ENCODE results near the gene NAP1L1.

- no peak for TF ChIP-seq CTCF (IDR thresholded peaks at IDR 0.05; ENCODE audit: borderline replicate concordance, extremely low read depth, low read length, poor library complexity, severe bottlenecking)
- TF ChIP-seq EZH2 (IDR thresholded peaks at IDR 0.05; ENCODE audit: borderline replicate concordance, low read depth, low read length, severe bottlenecking): no peak
These were observed 54.0 kb downstream of the NAP1L1 start for GRCh38 chr12:76030341-76031080.
